Stimulated activated memory B cell treated with anti-CD40 and anti-IgM and Interleukin-4, amounts not matched to agents 10 μg/mL and 1 μg/mL and 100 μg/mL, for 72 hours (primary cell): ENCODE data around the gene CBR1.
"Not testable (repeated sequence)": the region's sequence is repeated elsewhere in the genome, so short reads cannot be mapped to it uniquely, and the experiment has no call there.

Experiments used
- ATAC-seq: fragments of 150-1000 bp; cut with Tn5 transposase; 2 replicates; pipeline ENCODE4 v1.10.0; 2021
- H3K27ac Mint-ChIP-seq: one replicate; pipeline ENCODE4 v1.8.0; 2022; ENCODE audit warnings: mild to moderate bottlenecking, mixed read lengths
- H3K27me3 Mint-ChIP-seq: one replicate; pipeline ENCODE4 v1.8.0; 2022; ENCODE audit warnings: mixed read lengths
- H3K36me3 Mint-ChIP-seq: one replicate; pipeline ENCODE4 v1.8.0; 2022; ENCODE audit warnings: mixed read lengths
- H3K4me1 Mint-ChIP-seq: one replicate; pipeline ENCODE4 v1.8.0; 2022; ENCODE audit warnings: mixed read lengths
- H3K4me3 Mint-ChIP-seq: one replicate; pipeline ENCODE4 v1.8.0; 2022; ENCODE audit warnings: mild to moderate bottlenecking, moderate library complexity, mixed read lengths
- H3K9me3 Mint-ChIP-seq: one replicate; pipeline ENCODE4 v1.8.0; 2022; ENCODE audit warnings: mixed read lengths

The CBR1 gene

GRCh38 chr21:36065497-36066036 lies 4.3 kb upstream of the CBR1 start:
- Mint-ChIP-seq H3K27ac (no peak overlapping the region), H3K36me3 (peaks cover 7% of the 10 kb centered on the region), H3K27me3 (no peaks in the 10 kb centered on the region), H3K4me1 (peaks cover 18% of the 10 kb centered on the region), H3K4me3 (no peak overlapping the region), H3K9me3 (peaks cover 4% of the 10 kb centered on the region)
- no peak for ATAC-seq

- peaks cover 24% of the 10 kb centered on the region for H3K36me3 Mint-ChIP-seq
- no peak for ATAC-seq
- H3K27me3 Mint-ChIP-seq = no peaks in the 10 kb centered on the region
- H3K27ac Mint-ChIP-seq = peak overlapping the region; percentile 96
- H3K4me3 Mint-ChIP-seq = no peak overlapping the region
- H3K4me1 Mint-ChIP-seq = peaks cover 39% of the 10 kb centered on the region
- peaks cover 4% of the 10 kb centered on the region for H3K9me3 Mint-ChIP-seq
Observed at GRCh38 chr21:36068748-36069398, 951 bp upstream of the CBR1 start.

GRCh38 chr21:36070999-36071398 lies 1.2 kb downstream of the CBR1 start:
- ATAC-seq = no peak
- H3K36me3 Mint-ChIP-seq = peaks cover 24% of the 10 kb centered on the region
- peak overlapping the region; percentile 98 for H3K4me3 Mint-ChIP-seq
- H3K27ac Mint-ChIP-seq = peak overlapping the region; percentile 7
- no peaks in the 10 kb centered on the region for H3K27me3 Mint-ChIP-seq
- peaks cover 4% of the 10 kb centered on the region for H3K9me3 Mint-ChIP-seq
- peaks cover 40% of the 10 kb centered on the region for H3K4me1 Mint-ChIP-seq

GRCh38 chr21:36072453-36073162 lies 2.8 kb downstream of the CBR1 start:
- H3K36me3 Mint-ChIP-seq = peaks cover 24% of the 10 kb centered on the region
- H3K27ac Mint-ChIP-seq = no peak overlapping the region
- H3K4me3 Mint-ChIP-seq = no peak overlapping the region

GRCh38 chr21:36073181-36073580 lies 3.4 kb downstream of the CBR1 start:
- Mint-ChIP-seq H3K36me3 (peaks cover 24% of the 10 kb centered on the region), H3K27ac (no peak overlapping the region), H3K4me3 (no peak overlapping the region), H3K4me1 (peaks cover 58% of the 10 kb centered on the region), H3K27me3 (no peaks in the 10 kb centered on the region), H3K9me3 (peaks cover 4% of the 10 kb centered on the region)
- ATAC-seq = no peak

More at GRCh38 chr21:36072453-36073162, 2.8 kb downstream of the CBR1 start:
- ATAC-seq = no peak
- Mint-ChIP-seq H3K4me1 (peaks cover 54% of the 10 kb centered on the region), H3K27me3 (no peaks in the 10 kb centered on the region), H3K9me3 (peaks cover 4% of the 10 kb centered on the region)

- H3K9me3 Mint-ChIP-seq, H3K27ac Mint-ChIP-seq, H3K4me3 Mint-ChIP-seq, H3K27me3 Mint-ChIP-seq, ATAC-seq: not testable (repeated sequence)
- H3K36me3 Mint-ChIP-seq = peaks cover 22% of the 10 kb centered on the region
- peaks cover 63% of the 10 kb centered on the region for H3K4me1 Mint-ChIP-seq
Observed at GRCh38 chr21:36073911-36074310, 4.1 kb downstream of the CBR1 start.

GRCh38 chr21:36075171-36075570 lies 5.3 kb downstream of the CBR1 start:
- H3K36me3 Mint-ChIP-seq = peaks cover 25% of the 10 kb centered on the region
- ATAC-seq = no peak
- no peaks in the 10 kb centered on the region for H3K27me3 Mint-ChIP-seq
- H3K27ac Mint-ChIP-seq = peak overlapping the region; percentile 18
- no peak overlapping the region for H3K4me3 Mint-ChIP-seq
- H3K4me1 Mint-ChIP-seq = peaks cover 65% of the 10 kb centered on the region
- no peaks in the 10 kb centered on the region for H3K9me3 Mint-ChIP-seq

- ATAC-seq = no peak
- Mint-ChIP-seq H3K27me3 (no peaks in the 10 kb centered on the region), H3K36me3 (peaks cover 24% of the 10 kb centered on the region), H3K4me1 (peaks cover 57% of the 10 kb centered on the region), H3K4me3 (no peak overlapping the region), H3K9me3 (no peaks in the 10 kb centered on the region), H3K27ac (peak overlapping the region; percentile 18)
Observed at GRCh38 chr21:36075953-36076352, 6.1 kb downstream of the CBR1 start.

GRCh38 chr21:36076878-36077655 lies 7.2 kb downstream of the CBR1 start:
- Mint-ChIP-seq H3K4me3 (no peak overlapping the region), H3K36me3 (peaks cover 13% of the 10 kb centered on the region), H3K9me3 (no peaks in the 10 kb centered on the region), H3K4me1 (peaks cover 46% of the 10 kb centered on the region), H3K27ac (peak overlapping the region; percentile 18), H3K27me3 (no peaks in the 10 kb centered on the region)
- no peak for ATAC-seq

- Mint-ChIP-seq H3K27ac (peak overlapping the region; percentile 18), H3K4me3 (no peak overlapping the region), H3K4me1 (peaks cover 40% of the 10 kb centered on the region), H3K9me3 (no peaks in the 10 kb centered on the region), H3K27me3 (no peaks in the 10 kb centered on the region), H3K36me3 (peaks cover 8% of the 10 kb centered on the region)
- no peak for ATAC-seq
Observed at GRCh38 chr21:36077758-36078157, 7.9 kb downstream of the CBR1 start.

- Mint-ChIP-seq H3K4me3 (peak overlapping the region; percentile 64), H3K4me1 (peaks cover 40% of the 10 kb centered on the region), H3K27me3 (no peaks in the 10 kb centered on the region), H3K9me3 (no peaks in the 10 kb centered on the region), H3K36me3 (peaks cover 8% of the 10 kb centered on the region), H3K27ac (peak overlapping the region; percentile 72)
- ATAC-seq = peak; percentile 75
Observed at GRCh38 chr21:36079010-36079649, 9.3 kb downstream of the CBR1 start.

- Mint-ChIP-seq H3K36me3 (peaks cover 8% of the 10 kb centered on the region), H3K4me1 (peaks cover 40% of the 10 kb centered on the region), H3K9me3 (no peaks in the 10 kb centered on the region), H3K4me3 (peak overlapping the region; percentile 64), H3K27me3 (no peaks in the 10 kb centered on the region), H3K27ac (peak overlapping the region; percentile 72)
- no peak for ATAC-seq
Observed at GRCh38 chr21:36079671-36080070, 9.8 kb downstream of the CBR1 start.

GRCh38 chr21:36080386-36080785 lies 10.6 kb downstream of the CBR1 start:
- no peak for ATAC-seq
- Mint-ChIP-seq H3K27ac (peak overlapping the region; percentile 72), H3K36me3 (peaks cover 8% of the 10 kb centered on the region), H3K27me3 (no peaks in the 10 kb centered on the region), H3K4me3 (no peak overlapping the region), H3K9me3 (no peaks in the 10 kb centered on the region), H3K4me1 (peaks cover 40% of the 10 kb centered on the region)

GRCh38 chr21:36082237-36082664 lies 12.4 kb downstream of the CBR1 start:
- no peaks in the 10 kb centered on the region for H3K9me3 Mint-ChIP-seq
- peaks cover 22% of the 10 kb centered on the region for H3K4me1 Mint-ChIP-seq
- no peaks in the 10 kb centered on the region for H3K27me3 Mint-ChIP-seq
- peaks cover 8% of the 10 kb centered on the region for H3K36me3 Mint-ChIP-seq
- H3K27ac Mint-ChIP-seq = no peak overlapping the region
- ATAC-seq = no peak
- H3K4me3 Mint-ChIP-seq = no peak overlapping the region
